Smooth muscle cell (in vitro differentiated cells): ENCODE data around the gene RUSF1. TPM values are rescaled to one million over a fixed set of nuclear protein-coding genes. Genes with fewer than 3 reads are reported as not detected.
A peak's percentile ranks its signal among the peaks of the same experiment; 100 is the strongest.
"Not testable (repeated sequence)": the region's sequence is repeated elsewhere in the genome, so short reads cannot be mapped to it uniquely, and the experiment has no call there.

Experiments used
- DNase-seq: peaks from one replicate; lab custom pipeline; 2025; ENCODE audit not compliant: unreplicated experiment; lab: John Stamatoyannopoulos, UW
- H2AFZ ChIP-seq: fragments of 200-600 bp; sonication (generic); 2 replicates; pipeline ENCODE4 v1.6.0; 2016; ENCODE audit warnings: antibody characterized with exemption, low read depth, mild to moderate bottlenecking
- H3F3A ChIP-seq: fragments of 200-600 bp; sonication (generic); 2 replicates; pipeline ENCODE4 v1.6.0; 2017; ENCODE audit warnings: antibody characterized with exemption, low read depth
- H3K27ac ChIP-seq: fragments of 200-600 bp; sonication (generic); 2 replicates; pipeline ENCODE4 v1.5.1; 2016; ENCODE audit warnings: low read depth, mild to moderate bottlenecking
- H3K27me3 ChIP-seq: fragments of 200-600 bp; sonication (generic); 2 replicates; pipeline ENCODE4 v1.6.1; 2016; ENCODE audit warnings: low read depth, mild to moderate bottlenecking
- H3K36me3 ChIP-seq: fragments of 200-600 bp; sonication (generic); 2 replicates; pipeline ENCODE4 v1.5.1; 2016; ENCODE audit warnings: low read depth
- H3K4me1 ChIP-seq: fragments of 200-600 bp; sonication (generic); 2 replicates; pipeline ENCODE4 v1.5.1; 2016; ENCODE audit warnings: low read depth
- H3K4me2 ChIP-seq: fragments of 200-600 bp; sonication (generic); 2 replicates; pipeline ENCODE4 v1.6.0; 2016; ENCODE audit warnings: mild to moderate bottlenecking
- H3K4me3 ChIP-seq: fragments of 200-600 bp; sonication (generic); 2 replicates; pipeline ENCODE4 v1.5.1; 2016; ENCODE audit warnings: mild to moderate bottlenecking
- H3K79me2 ChIP-seq: fragments of 200-600 bp; sonication (generic); 2 replicates; pipeline ENCODE4 v1.6.0; 2016; ENCODE audit warnings: low read depth, mild to moderate bottlenecking
- H3K9ac ChIP-seq: fragments of 200-600 bp; sonication (generic); 2 replicates; pipeline ENCODE4 v1.6.0; 2016; ENCODE audit warnings: low read depth
- H3K9me3 ChIP-seq: fragments of 200-600 bp; sonication (generic); replicated peaks from 2 replicates; pipeline ENCODE4 v1.5.1; 2016; ENCODE audit warnings: low read depth
- H4K20me1 ChIP-seq: fragments of 200-600 bp; sonication (generic); 2 replicates; pipeline ENCODE4 v1.6.0; 2016; ENCODE audit warnings: low read depth
- CTCF ChIP-seq: fragments of 200-600 bp; sonication (generic); IDR thresholded peaks from 2 replicates; pipeline ENCODE4 v1.5.1; 2017; ENCODE audit warnings: borderline replicate concordance, mild to moderate bottlenecking, antibody characterized with exemption; ENCODE audit not compliant: insufficient read depth, poor library complexity, severe bottlenecking
- WGBS: methylation state at CpG from one replicate; pipeline ENCODE4 v1.1.7; 2016; ENCODE audit warnings: low lambda C conversion rate; 5-methylcytosine and 5-hydroxymethylcytosine counted together
- polyA plus RNA-seq: library from polyadenylated mRNA; unstranded; fragments of >200 nt; fragmentation: Nextera tagmentation; extraction: Ambion mirVana; gene quantifications from 2 replicates; pipeline ENCODE4 v1.2.1, GENCODE V29; 2016
- total RNA-seq: library from RNA; depleted of rRNA; stranded (reverse); fragments of >200 nt; gene quantifications from 2 replicates; pipeline ENCODE4 v1.2.3, GENCODE V29; 2014

Gene RUSF1
- total RNA-seq (55.9 and 68.7 TPM in 2 replicates), polyA plus RNA-seq (72.1 and 73.7 TPM in 2 replicates)

- Histone ChIP-seq H3K4me2 (peak within 1 kb of the TSS; percentile 99), H3K27ac (peak within 1 kb of the TSS; percentile 89), H3K4me3 (peak within 1 kb of the TSS; percentile 99), H2AFZ (peak within 1 kb of the TSS; percentile 91), H4K20me1 (no peaks in the 10 kb centered on the region), H3K9ac (peak within 1 kb of the TSS; percentile 98), H3K4me1 (peaks cover 15% of the 10 kb centered on the region), H3K27me3 (no peaks in the 10 kb centered on the region), H3K9me3 (no peaks in the 10 kb centered on the region), H3F3A (no peaks in the 10 kb centered on the region), H3K36me3 (no peaks in the 10 kb centered on the region), H3K79me2 (peaks cover 26% of the 10 kb centered on the region)
- no peak for TF ChIP-seq CTCF
- peak; percentile 55 for DNase-seq
- WGBS: under 1% methylated on average over 58 of the region's 65 CpGs
Observed at GRCh38 chr16:31507929-31508705, at the start of gene RUSF1. Gene RUSF1 (minus strand): TSS chr16:31508391. CDS start chr16:31508373, 18 bp downstream.

- Histone ChIP-seq H4K20me1 (no peaks in the 10 kb centered on the region), H2AFZ (no peak overlapping the region), H3K9ac (no peak overlapping the region), H3K9me3 (no peaks in the 10 kb centered on the region), H3K4me1 (no peaks in the 10 kb centered on the region), H3K36me3 (no peaks in the 10 kb centered on the region), H3K4me2 (no peak overlapping the region), H3K79me2 (no peaks in the 10 kb centered on the region), H3K27ac (no peak overlapping the region), H3F3A (no peaks in the 10 kb centered on the region), H3K27me3 (peaks cover under 1% of the 10 kb centered on the region), H3K4me3 (no peak overlapping the region)
- no peak for TF ChIP-seq CTCF
- 90% methylated on average over 4 of the region's 4 CpGs for WGBS
- no peak for DNase-seq
Observed at GRCh38 chr16:31542763-31543162, 34.6 kb upstream of the RUSF1 start.

GRCh38 chr16:31539762-31540161, 31.6 kb upstream of the RUSF1 start:
- not testable (repeated sequence) for H3K4me3 ChIP-seq, H3K4me1 ChIP-seq, H3K36me3 ChIP-seq, H3K27ac ChIP-seq, H3K27me3 ChIP-seq, H3K79me2 ChIP-seq, H2AFZ ChIP-seq, H3K9ac ChIP-seq, H4K20me1 ChIP-seq, H3K4me2 ChIP-seq, H3F3A ChIP-seq, H3K9me3 ChIP-seq, DNase-seq
- whole genome bisulfite sequencing: 76% methylated on average over 4 of the region's 4 CpGs

- not testable (repeated sequence) for H3K9ac ChIP-seq, H3K27ac ChIP-seq, H3K27me3 ChIP-seq, H2AFZ ChIP-seq, DNase-seq, H3K9me3 ChIP-seq, H3F3A ChIP-seq, H3K4me1 ChIP-seq, H3K79me2 ChIP-seq, H3K36me3 ChIP-seq, H3K4me3 ChIP-seq, H4K20me1 ChIP-seq, H3K4me2 ChIP-seq
- 81% methylated on average over 7 of the region's 7 CpGs for WGBS
Observed at GRCh38 chr16:31538243-31538598, 30.0 kb upstream of the RUSF1 start.
